ENCODE measurements around the gene FOXK2.
"Not testable (repeated sequence)": the region's sequence is repeated elsewhere in the genome, so short reads cannot be mapped to it uniquely, and the experiment has no call there.

Gene FOXK2

DNA sequence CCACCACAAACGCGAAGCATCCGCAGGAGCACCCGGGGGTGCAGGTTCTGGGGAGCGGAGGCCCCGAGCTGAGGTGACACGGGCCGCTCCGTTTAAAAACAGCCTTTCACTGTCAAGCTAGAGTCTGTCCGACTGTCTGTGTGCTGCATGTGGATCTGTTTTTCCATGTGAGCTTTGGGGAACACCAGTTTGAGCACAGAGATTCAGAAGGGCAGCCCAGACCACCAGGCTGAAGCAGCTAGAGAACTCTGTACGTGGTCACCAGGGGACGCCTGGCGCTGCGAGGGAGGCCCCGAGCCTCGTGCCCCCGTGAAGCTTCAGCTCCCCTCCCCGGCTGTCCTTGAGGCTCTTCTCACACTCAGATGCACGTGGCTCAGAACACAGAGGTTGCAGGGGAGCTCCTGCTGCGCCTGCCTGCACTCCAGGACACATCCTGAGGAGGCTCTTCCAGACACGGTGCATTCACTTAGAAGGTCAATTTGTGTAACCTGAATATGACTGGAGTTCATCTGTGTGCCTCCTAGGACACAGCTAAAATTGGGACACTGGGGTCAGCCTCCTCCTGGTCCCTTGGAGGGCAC, 15.7 kb upstream of the FOXK2 start:
- no peaks in the 10 kb centered on the region for H3K36me3 Mint-ChIP-seq (ENCODE audit: low read depth)
- no peak overlapping the region for H3K27ac Mint-ChIP-seq
- peaks cover 4% of the 10 kb centered on the region for H3K27me3 Mint-ChIP-seq
- H3K4me3 Mint-ChIP-seq, result no peak overlapping the region
- intact Hi-C loops (cut with micrococcal nuclease), result no loop called here
- no peaks in the 10 kb centered on the region for H3K9me3 Mint-ChIP-seq
- H3K4me1 Mint-ChIP-seq (ENCODE audit: low read depth), result peaks cover 13% of the 10 kb centered on the region

DNA sequence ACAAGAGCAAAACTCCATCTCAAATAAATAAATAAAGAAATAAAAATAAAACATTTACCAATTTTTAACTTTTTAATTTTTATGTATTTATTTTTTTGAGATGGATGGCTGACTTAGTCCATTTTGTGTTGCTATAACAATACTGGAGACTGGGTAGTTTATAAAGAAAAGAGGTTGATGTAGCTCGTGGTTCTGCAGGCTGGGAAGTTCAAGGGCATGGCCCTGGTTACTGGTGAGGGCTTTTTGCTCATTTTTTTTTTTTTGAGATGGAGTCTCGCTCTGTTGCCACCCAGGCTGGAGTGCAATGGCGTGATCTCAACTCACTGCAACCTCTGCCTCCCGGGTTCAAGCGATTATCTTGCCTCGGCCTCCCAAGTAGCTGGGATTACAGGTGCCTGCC, 14.2 kb upstream of the FOXK2 start:
- H3K4me1 Mint-ChIP-seq (ENCODE audit: low read depth), result peaks cover 6% of the 10 kb centered on the region
- no peak overlapping the region for H3K27ac Mint-ChIP-seq
- no peak overlapping the region for H3K4me3 Mint-ChIP-seq
- intact Hi-C loops (cut with micrococcal nuclease), result no loop called here
- no peaks in the 10 kb centered on the region for H3K36me3 Mint-ChIP-seq (ENCODE audit: low read depth)
- H3K27me3 Mint-ChIP-seq, result peaks cover 4% of the 10 kb centered on the region
- H3K9me3 Mint-ChIP-seq, result no peaks in the 10 kb centered on the region

DNA sequence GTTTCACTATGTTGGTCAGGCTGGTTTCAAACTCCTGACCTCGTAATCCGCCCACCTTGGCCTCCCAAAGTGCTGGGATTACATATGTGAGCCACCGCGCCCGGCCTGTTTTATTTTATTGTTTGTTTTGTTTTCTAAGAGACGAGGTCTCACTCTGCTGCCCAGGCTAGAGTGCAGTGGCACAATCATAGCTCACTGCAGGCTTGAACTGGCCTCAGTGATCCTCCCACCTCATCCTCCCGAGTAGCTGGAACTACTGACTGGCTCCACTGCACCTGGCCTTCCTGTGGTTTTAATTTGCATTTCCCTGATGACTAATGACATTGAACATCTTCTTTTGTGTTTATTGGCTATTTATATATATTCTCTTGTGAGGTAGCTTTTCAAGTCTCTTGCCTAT, 13.1 kb upstream of the FOXK2 start:
- H3K9me3 Mint-ChIP-seq; H3K36me3 Mint-ChIP-seq (ENCODE audit: low read depth); H3K27me3 Mint-ChIP-seq; H3K4me3 Mint-ChIP-seq; H3K27ac Mint-ChIP-seq; intact Hi-C loops (cut with micrococcal nuclease); H3K4me1 Mint-ChIP-seq (ENCODE audit: low read depth): not testable (repeated sequence)

DNA sequence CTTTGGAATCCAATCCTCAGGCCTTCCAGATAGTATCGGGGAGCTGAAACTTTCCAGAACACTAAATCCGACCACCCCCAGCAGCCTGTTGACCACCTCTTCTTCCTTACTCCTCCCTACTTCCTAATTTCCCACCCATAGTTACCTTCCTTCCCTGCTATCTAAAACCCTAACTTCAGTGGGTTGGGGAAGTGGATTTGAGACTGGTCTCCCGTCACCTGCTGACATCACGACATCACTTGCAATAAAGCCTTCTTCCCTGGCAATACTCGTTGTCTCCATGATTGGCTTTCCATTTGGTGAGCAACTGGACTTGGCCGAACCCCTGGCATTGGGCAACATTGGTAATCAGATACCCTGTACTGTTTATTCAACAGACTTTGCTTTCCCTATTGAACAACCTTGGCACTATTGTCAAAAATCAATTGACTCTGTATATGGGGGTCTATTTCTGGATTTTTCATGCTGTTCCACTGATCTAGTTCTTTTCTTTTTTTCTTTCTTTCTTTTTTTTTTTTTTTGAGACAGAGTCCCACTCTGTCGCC, 11.8 kb upstream of the FOXK2 start:
- H3K4me1 Mint-ChIP-seq (ENCODE audit: low read depth), result peaks cover 6% of the 10 kb centered on the region
- H3K4me3 Mint-ChIP-seq, result no peak overlapping the region
- no peaks in the 10 kb centered on the region for H3K36me3 Mint-ChIP-seq (ENCODE audit: low read depth)
- intact Hi-C loops (cut with micrococcal nuclease), result no loop called here
- no peaks in the 10 kb centered on the region for H3K9me3 Mint-ChIP-seq
- H3K27me3 Mint-ChIP-seq, result no peaks in the 10 kb centered on the region
- no peak overlapping the region for H3K27ac Mint-ChIP-seq

DNA sequence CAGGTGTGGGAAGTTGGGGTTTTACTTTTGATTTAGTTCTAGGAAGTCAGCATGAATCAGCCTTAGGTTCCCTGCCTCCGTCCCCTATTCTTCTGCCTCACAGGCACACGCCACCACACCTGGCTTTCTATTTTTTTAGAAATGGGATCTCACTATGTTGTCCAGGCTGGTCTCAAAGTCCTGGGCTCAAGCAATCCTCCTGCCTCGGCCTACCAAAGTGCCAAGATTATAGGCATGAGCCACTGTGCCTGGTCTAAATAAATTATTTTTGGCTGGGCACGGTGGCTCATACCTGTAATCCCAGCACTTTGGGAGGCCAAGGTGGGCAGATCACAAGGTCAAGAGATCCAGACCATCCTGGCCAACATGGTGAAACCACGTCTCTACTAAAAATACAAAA, 7.9 kb upstream of the FOXK2 start:
- intact Hi-C loops (cut with micrococcal nuclease); H3K4me3 Mint-ChIP-seq; H3K4me1 Mint-ChIP-seq (ENCODE audit: low read depth); H3K27me3 Mint-ChIP-seq; H3K27ac Mint-ChIP-seq; H3K9me3 Mint-ChIP-seq; H3K36me3 Mint-ChIP-seq (ENCODE audit: low read depth): not testable (repeated sequence)

DNA sequence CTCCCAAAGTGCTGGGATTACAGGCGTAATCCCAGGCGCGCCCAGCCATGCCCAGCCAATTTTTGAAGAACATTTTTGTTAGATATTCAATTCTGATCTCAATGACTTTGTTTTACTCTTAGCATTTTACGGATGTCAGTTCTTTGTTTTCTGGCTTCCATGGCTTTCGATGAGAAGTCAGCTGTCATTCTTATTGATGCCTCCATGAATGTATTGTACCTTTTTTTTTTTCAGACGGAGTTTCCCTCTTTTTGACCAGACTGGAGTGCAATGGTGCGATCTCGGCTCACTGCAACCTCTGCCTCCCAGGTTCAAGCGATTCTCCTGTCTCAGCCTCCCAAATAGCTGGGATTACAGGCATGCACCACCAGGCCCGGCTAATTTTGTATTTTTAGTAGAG, 5.7 kb upstream of the FOXK2 start:
- intact Hi-C loops (cut with micrococcal nuclease), result not testable (repeated sequence)

DNA sequence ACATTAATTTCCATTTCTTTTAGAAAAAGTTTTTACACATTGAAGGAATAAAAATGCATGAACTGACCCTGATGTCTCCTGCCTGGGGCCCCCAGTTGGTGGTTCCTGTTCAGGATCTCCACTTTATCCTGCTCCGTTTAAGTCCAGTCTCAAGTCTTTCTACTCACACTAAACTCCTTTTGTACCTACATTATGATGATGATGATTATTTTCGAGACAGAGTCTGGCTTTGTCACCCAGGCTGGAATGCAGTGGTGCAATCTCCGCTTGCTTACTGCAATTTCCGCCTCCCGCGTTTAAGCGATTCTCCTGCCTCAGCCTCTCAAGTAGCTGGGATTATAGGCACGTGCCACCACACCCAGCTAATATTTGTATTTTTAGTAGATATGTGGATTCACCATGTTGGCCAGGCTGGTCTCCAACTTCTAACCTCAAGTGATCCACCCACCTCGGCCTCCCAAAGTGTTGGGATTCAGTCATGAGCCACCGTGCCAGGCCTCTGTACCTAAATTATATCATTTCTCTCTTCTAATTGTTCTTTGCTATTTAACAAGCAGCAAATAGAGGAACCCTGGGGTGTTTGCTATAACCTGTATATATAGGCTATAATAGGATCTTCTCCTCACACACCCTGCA, 2.2 kb upstream of the FOXK2 start:
- Mint-ChIP-seq H3K4me1 (ENCODE audit: low read depth) (peaks cover 18% of the 10 kb centered on the region), H3K4me3 (no peak overlapping the region), H3K36me3 (ENCODE audit: low read depth) (peaks cover 13% of the 10 kb centered on the region), H3K27me3 (no peaks in the 10 kb centered on the region), H3K9me3 (peaks cover 8% of the 10 kb centered on the region), H3K27ac (no peak overlapping the region)
- intact Hi-C loops (cut with micrococcal nuclease), result loop anchor here (5.0 kb wide), 1 partner anchor 35 kb away; no protein-coding TSS in a partner anchor

More for the DNA sequence above, 5.7 kb upstream of the FOXK2 start:
- H3K4me3 Mint-ChIP-seq; H3K36me3 Mint-ChIP-seq (ENCODE audit: low read depth); H3K27me3 Mint-ChIP-seq; H3K9me3 Mint-ChIP-seq; H3K4me1 Mint-ChIP-seq (ENCODE audit: low read depth); H3K27ac Mint-ChIP-seq: not testable (repeated sequence)

DNA sequence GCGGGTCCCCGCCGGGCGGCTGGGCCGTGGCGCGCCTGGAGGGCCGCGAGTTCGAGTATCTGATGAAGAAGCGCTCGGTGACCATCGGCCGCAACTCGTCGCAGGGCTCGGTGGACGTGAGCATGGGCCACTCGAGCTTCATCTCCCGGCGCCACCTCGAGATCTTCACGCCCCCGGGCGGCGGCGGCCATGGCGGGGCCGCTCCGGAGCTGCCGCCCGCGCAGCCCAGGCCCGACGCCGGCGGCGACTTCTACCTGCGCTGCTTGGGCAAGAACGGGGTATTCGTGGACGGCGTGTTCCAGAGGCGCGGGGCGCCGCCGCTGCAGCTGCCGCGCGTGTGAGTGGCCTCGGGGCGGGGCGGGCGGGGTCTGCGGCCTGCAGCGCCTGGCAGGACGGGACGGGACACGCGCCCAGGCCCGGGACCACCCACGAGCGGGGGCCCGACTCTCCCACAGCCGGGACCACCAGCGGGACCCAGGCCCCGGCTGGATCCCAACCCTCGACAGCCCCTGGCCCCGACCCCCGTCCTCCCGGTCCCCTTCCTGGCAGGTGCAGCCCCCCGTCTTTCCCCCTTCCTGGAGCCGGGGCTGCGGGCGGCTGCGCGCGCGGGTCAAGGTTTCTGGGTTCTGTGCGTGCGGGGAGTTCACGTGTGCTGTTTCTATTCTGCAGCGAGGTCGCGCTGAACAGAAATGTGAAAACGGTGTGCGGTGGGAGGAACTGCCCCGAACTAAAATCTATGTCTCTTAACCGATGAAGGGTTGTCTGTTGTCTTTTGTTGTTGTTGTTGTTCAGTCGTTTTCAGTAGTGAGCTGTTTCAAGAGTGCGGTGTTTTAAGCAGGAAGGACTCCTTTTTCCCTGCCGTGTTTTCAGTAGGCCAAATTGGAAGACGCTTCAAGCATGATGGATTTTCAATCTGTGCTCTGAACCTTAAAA, 705 bp downstream of the FOXK2 start:
- Mint-ChIP-seq H3K9me3 (no peaks in the 10 kb centered on the region), H3K4me3 (peak overlapping the region; percentile 84), H3K27ac (peak overlapping the region; percentile 81), H3K27me3 (no peaks in the 10 kb centered on the region), H3K4me1 (ENCODE audit: low read depth) (peaks cover 37% of the 10 kb centered on the region), H3K36me3 (ENCODE audit: low read depth) (peaks cover 24% of the 10 kb centered on the region)
- intact Hi-C loops (cut with micrococcal nuclease), result loop anchor here (1.0 to 5.0 kb wide), 2 partner anchors 23 to 32 kb away; no protein-coding TSS in a partner anchor

DNA sequence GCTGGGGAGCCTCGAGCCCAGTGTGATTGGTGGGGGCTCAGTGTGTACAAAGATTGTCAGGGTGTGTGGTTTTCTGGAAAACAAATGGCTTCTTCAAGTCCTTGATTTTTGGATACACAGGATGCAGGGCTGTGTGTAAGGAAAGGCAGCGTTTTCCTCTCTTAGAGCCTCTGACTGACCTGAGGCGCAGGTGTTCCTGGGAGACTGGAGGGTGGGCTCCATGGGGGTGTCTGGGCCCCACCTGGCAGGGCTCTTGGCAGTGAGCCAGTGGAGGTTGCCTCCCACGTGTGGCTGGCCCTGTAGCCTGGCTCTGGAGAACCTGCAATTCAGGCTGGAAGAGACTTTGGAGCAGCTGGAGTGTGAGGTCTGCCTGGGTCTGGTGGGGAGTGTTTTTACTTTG, 5.0 kb downstream of the FOXK2 start:
- Mint-ChIP-seq H3K36me3 (ENCODE audit: low read depth) (peaks cover 28% of the 10 kb centered on the region), H3K4me1 (ENCODE audit: low read depth) (peaks cover 69% of the 10 kb centered on the region), H3K9me3 (no peaks in the 10 kb centered on the region), H3K27me3 (no peaks in the 10 kb centered on the region), H3K4me3 (no peak overlapping the region), H3K27ac (no peak overlapping the region)
- intact Hi-C loops (cut with micrococcal nuclease), result no loop called here

DNA sequence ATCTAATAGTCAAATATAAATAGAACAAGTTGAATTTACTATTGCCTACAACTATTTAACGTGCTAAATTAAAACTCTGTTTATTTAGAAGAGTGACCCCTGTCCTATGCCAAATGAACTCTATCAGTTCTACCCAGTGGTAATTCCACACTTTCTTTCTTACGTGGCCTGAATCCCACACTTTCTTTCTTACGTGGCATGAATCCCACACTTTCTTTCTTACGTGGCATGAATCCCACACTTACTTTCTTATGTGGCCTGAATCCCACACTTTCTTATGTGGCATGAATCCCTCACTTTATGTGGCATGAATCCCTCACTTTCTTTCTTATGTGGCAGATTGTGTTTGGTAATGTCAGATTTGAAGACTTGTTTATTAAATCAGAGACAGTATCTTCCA, 6.2 kb downstream of the FOXK2 start:
- H3K4me1 Mint-ChIP-seq (ENCODE audit: low read depth), result peaks cover 76% of the 10 kb centered on the region
- intact Hi-C loops (cut with micrococcal nuclease), result no loop called here
- no peaks in the 10 kb centered on the region for H3K27me3 Mint-ChIP-seq
- no peak overlapping the region for H3K4me3 Mint-ChIP-seq
- H3K27ac Mint-ChIP-seq, result no peak overlapping the region
- H3K9me3 Mint-ChIP-seq, result no peaks in the 10 kb centered on the region
- peaks cover 22% of the 10 kb centered on the region for H3K36me3 Mint-ChIP-seq (ENCODE audit: low read depth)

DNA sequence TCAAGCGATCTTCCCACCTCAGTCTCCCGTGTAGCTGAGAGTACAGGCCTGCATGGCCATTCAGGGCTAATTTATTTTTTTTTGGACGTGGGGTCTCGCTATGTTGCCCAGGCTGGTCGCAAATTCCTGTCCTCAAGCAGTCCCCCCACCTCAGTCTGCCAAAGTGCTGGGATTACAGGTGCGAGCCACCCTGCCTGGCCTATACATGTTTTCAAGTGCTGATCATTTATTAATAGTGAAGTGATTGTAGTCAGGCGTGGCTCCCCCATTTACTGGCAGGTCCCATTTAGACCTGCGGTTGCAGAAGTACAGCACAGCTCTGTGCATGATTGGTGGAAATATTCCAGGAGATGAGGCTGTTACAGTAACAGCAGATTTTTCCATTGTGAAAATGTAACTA, 8.4 kb downstream of the FOXK2 start:
- H3K4me3 Mint-ChIP-seq, result no peak overlapping the region
- intact Hi-C loops (cut with micrococcal nuclease), result no loop called here
- H3K4me1 Mint-ChIP-seq (ENCODE audit: low read depth), result peaks cover 68% of the 10 kb centered on the region
- no peaks in the 10 kb centered on the region for H3K27me3 Mint-ChIP-seq
- H3K27ac Mint-ChIP-seq, result no peak overlapping the region
- peaks cover 9% of the 10 kb centered on the region for H3K36me3 Mint-ChIP-seq (ENCODE audit: low read depth)
- H3K9me3 Mint-ChIP-seq, result no peaks in the 10 kb centered on the region

DNA sequence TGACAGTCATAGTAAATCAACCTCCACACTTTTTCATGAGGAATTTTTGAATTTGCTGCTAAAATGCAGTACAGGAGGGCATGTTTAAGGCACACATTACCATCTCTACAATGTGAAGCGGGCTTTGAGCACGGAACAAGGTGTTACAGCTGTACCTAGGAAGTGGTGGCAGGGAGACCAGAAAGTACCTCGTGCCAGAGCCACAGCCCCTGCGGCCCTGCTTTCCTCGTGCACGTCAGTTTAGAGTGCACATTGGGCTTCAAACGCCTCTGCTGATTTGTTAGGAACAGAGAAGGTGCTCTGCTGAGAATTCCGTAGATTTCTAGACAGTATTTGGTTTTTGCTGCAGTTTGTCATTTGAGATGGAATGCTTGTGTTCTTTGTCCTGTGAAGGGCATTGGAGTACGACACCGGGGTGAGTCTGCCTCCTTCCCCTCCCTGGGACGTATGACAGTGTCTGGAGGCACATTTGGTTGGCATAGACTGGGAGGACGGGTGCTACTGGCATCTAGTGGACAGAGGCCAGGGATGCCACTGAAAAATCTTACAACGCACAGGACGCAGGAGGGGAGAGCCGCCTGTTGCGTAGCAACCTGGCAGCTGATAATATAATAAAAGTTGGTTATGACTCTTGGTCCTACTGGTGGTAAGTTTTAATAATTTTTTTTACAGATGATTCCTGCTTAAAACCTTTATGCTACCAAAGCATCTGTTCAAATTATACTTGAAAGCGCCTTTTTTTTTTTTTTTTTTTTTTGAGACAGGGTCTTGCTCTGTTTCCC, 9.1 kb downstream of the FOXK2 start:
- H3K4me1 Mint-ChIP-seq (ENCODE audit: low read depth), result peaks cover 66% of the 10 kb centered on the region

DNA sequence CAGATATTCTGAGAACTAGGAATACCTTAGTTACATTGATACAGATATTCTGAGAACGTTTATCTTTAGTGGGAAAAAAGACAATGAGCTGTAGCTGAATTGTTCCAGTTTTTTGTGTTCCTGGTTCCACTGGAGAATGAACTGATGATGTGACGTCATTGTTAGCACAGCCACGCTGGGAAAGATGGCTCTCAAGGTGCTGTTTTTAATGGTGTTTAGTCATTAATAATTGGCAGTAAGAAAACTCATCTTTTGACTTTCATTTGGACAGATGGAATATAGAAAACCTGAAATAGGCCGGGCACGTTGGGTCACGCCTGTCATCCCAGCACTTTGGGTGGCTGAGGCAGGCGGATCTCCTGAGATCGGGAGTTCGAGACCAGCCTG, 10.4 kb downstream of the FOXK2 start:
- Mint-ChIP-seq H3K9me3 (no peaks in the 10 kb centered on the region), H3K4me1 (ENCODE audit: low read depth) (peaks cover 71% of the 10 kb centered on the region), H3K36me3 (ENCODE audit: low read depth) (peaks cover 4% of the 10 kb centered on the region), H3K27me3 (no peaks in the 10 kb centered on the region), H3K4me3 (no peak overlapping the region), H3K27ac (no peak overlapping the region)
- intact Hi-C loops (cut with micrococcal nuclease), result no loop called here

More for the DNA sequence above, 9.1 kb downstream of the FOXK2 start:
- peaks cover 4% of the 10 kb centered on the region for H3K36me3 Mint-ChIP-seq (ENCODE audit: low read depth)
- H3K9me3 Mint-ChIP-seq, result no peaks in the 10 kb centered on the region
- intact Hi-C loops (cut with micrococcal nuclease), result no loop called here
- no peak overlapping the region for H3K4me3 Mint-ChIP-seq
- no peak overlapping the region for H3K27ac Mint-ChIP-seq
- no peaks in the 10 kb centered on the region for H3K27me3 Mint-ChIP-seq

Measured in dendritic cell treated with granulocyte-macrophage colony-stimulating factor and Interleukin-4, amounts not matched to agents 40 ng/mL and 50 ng/mL, for 4 days (primary cell).